Ovary (tissue), 3 donors: ENCODE measurements around the gene KLC3.

Experiments used
- CTCF ChIP-seq, 3 donors: fragments of 450-650 bp in 2 of 3; fragments of 200-600 bp in 1 of 3; IDR thresholded peaks; one replicate each; pipeline versions ENCODE4 v1.5.1 to v1.8.0; 2016 to 2022; ENCODE audit warnings: antibody characterized with exemption in 3 of 3, mild to moderate bottlenecking in 1 of 3
- EP300 ChIP-seq: sonication (generic); formaldehyde crosslinking; IDR thresholded peaks from one replicate; pipeline ENCODE4 v1.6.1; 2017; ENCODE audit warnings: antibody characterized with exemption
- POLR2A ChIP-seq: fragments of 450-650 bp; IDR thresholded peaks from one replicate; pipeline ENCODE4 v1.6.1; 2017; ENCODE audit warnings: antibody characterized with exemption, mild to moderate bottlenecking, moderate library complexity
- donor health status: DM: no; HTN: no; CAD: no.

GRCh38 chr19:45364696-45365095 lies 24.1 kb downstream of the KLC3 start:
- no peak for TF ChIP-seq POLR2A
- no peak for TF ChIP-seq CTCF (IDR thresholded peaks at IDR 0.05)
- no peak for TF ChIP-seq EP300
